Left renal cortex interstitium (tissue), 4 donors: ENCODE data around the gene TM9SF4. TPM values are rescaled to one million over a fixed set of nuclear protein-coding genes. Genes with fewer than 3 reads are reported as not detected.

Source experiments
- DNase-seq, 4 donors: peaks; one replicate each; pipeline ENCODE4 v3.0.0-alpha.2; 2013; ENCODE audit warnings: low read depth in 4 of 4, low spot score in 2 of 4, missing footprints in 1 of 4
- polyA plus RNA-seq, 4 donors: library from polyadenylated mRNA; unstranded; fragments of 120-200 nt; gene quantifications; one replicate each; pipeline ENCODE4 v1.2.1, GENCODE V29; 2013; ENCODE audit not compliant: insufficient read length in 4 of 4

Gene TM9SF4, protein sequence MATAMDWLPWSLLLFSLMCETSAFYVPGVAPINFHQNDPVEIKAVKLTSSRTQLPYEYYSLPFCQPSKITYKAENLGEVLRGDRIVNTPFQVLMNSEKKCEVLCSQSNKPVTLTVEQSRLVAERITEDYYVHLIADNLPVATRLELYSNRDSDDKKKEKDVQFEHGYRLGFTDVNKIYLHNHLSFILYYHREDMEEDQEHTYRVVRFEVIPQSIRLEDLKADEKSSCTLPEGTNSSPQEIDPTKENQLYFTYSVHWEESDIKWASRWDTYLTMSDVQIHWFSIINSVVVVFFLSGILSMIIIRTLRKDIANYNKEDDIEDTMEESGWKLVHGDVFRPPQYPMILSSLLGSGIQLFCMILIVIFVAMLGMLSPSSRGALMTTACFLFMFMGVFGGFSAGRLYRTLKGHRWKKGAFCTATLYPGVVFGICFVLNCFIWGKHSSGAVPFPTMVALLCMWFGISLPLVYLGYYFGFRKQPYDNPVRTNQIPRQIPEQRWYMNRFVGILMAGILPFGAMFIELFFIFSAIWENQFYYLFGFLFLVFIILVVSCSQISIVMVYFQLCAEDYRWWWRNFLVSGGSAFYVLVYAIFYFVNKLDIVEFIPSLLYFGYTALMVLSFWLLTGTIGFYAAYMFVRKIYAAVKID
- polyA plus RNA-seq, result 10 to 100 TPM; 66.7 to 72.9 (median 69.4) TPM

DNA sequence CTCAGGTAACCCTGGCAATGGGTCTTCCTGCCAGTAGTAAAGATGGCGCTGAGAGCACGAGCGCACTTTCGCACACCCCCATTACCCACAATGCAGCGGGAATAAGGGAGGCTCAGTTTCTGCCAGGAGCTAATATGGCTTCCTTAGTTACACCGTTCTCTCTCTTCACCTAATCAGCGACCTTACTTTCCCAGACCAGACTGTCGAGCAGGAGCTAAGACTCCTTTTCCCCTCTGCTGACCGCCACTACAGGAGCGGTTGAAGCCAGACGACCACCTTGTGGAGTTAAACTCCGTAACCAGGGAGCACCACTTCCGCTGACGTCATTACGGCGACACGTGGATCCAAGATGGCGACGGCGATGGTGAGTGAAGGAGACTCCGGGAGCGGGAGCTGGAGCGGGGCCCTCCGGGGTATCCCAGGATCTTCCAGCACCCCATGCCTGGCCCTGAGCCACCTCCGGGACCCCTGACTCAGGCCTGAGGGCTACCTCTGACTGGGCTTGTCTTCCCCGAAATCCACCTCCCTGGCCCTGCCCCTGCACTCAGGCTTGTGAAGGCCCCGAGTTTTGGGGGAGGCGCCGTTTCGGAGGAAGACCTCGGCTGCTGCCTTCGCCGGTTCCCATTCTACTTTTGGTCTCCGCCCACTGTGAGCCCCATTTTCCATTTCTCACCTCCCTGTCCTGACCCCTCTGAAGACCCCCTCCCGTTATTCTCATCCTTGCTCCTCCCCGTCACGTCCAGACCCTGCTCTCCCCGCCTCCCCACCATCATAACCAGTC, at the start of gene TM9SF4:
TM9SF4 (plus strand) TSS at position 323 of the 781 bp plus-strand sequence; CDS start at position 350, 27 bp downstream.
- DNase-seq, result peak; percentile 97 to 98 (median 98)

DNA sequence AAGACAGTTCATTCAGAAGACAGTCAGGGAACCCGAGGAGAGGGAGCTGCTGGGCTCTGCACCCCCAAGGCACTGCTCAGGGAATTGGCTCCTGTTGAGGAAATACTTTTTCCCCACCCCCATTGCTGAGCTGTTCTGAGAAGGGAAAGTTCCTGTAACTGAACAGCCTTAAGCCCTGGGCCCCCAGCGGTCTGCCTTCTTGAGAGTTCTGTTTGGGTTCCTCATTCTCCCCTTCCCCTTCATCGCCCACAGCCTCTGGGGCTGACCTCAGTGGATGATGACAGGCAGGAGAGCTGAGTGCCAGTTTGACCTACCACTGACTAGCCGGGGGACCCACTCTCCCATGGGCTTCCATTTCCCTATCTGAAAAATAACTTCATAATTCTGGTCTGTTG, 46.7 kb upstream of the TM9SF4 start:
- no peak for DNase-seq

DNA sequence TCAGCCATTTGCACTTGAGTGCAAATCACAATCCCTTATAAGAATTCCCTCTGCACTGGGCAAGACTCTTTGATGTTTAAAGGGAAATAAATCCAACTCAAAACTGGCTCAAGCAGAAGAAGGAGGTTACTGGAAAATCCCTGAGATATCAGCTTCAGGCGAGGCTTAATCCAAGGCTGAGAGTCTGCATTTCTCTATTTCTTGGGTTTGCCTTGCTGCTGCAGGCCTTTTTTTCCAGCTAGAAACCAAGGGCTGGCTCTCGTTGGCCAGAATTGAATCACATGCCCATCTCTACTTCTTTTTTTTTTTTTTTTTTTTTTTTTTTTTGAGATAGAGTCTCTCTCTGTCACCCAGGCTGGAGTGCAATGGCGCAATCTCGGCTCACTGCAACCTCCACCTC, 45.8 kb upstream of the TM9SF4 start:
- DNase-seq, result no peak

DNA sequence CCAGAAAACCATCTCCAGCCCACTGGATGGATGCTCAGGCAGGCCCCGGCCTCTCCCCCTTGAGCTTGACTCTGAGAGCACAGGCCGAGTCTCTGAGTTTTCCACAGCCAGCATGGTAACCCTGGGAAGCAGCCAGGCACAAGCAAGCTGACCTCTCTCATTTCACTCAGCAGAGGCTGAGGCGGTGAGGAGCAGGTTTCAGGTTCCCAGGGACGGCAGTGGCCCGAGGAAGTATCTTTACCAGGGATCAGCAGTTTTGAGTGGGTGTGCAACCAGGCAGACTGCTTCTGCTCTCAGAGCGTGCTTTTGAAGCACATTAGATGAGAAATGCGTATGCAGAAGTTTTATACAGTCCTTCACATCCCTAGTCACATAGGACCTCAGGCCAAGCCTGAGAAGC, 44.8 kb upstream of the TM9SF4 start:
- peak in 2 of 4 donors; percentile 32 to 37 for DNase-seq

DNA sequence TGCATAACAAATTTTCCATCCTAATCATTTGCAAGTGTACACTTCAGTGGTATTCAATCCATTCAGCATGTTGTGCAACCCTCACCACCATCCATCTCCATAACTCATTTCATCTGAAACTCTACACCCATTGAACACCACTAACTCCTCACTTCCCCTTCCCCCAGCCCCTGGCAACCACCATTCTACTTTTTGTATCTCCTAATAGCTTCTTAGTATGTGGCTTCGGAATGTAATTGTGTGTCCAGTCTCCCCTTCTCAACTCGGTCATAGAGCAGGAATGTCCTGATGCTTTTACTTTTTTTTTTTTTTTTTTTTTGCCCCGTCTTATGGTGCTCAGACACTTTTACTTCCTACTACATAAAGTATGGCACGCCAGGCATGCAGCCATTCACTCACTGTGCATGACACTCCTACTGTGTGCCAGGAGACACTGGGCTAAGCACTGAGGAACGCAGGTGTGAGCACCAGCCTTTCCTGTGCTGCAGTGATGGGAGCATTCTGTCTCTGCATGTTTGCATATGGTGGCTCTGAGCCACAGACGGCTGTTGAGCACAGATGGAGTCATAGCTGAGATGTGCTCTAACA, 42.2 kb upstream of the TM9SF4 start:
- no peak for DNase-seq

DNA sequence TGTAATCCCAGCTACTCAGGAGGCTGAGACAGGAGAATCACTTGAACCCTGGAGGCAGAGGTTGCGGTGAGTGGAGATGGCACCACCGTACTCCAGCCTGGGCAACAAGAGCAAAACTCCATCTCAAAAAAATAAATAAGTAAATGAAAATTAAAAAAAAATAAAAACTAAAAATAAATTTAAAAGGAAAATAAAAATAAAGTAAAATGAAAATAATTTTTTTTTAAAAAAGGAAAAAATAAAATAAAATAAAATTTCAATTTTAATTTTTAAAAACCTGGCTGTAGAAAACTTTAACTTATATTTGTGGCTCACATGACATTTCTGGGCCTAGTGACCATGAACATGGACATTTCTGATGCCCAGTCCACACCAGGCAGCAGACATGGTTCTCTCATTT, 41.3 kb upstream of the TM9SF4 start:
- DNase-seq, result no peak

DNA sequence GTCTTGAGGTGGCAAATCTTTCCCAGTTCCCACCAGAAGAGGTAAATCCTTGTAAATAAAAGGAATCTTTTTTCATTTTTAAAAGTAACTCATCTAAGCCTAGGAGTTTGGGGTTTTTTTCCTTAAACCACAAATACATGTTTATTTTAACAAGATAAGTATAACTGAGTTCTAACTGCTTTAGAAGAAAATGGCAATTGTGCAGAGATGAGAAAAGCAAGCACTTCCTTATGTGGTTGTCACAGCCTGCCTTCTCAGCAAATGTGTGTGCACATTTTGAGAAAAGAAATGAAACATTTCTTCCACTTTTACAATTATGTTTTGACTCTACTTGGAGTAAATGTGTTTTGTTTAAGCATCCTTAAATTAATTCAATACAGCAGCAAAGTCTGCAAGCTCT, 39.8 kb upstream of the TM9SF4 start:
- DNase-seq, result no peak

DNA sequence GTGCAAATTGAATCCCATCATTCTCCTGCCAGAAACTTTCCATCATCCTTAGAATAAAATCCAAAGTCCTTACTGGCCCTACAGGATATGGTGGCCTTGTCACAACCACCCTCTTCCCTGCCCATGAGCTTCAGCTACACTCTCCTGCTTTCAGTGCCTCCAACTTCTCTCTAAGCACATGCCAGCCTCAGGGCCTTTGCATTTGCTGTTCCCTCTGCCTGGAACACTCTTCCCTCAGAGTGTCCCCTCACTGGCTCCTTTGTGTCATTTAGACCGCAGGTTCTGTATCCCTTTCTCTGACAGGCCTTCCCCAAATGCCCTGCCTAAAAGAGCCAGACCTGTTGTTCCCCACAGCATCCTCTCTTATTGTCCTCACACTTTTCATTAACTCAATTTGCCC, 39.2 kb upstream of the TM9SF4 start:
- DNase-seq, result no peak

DNA sequence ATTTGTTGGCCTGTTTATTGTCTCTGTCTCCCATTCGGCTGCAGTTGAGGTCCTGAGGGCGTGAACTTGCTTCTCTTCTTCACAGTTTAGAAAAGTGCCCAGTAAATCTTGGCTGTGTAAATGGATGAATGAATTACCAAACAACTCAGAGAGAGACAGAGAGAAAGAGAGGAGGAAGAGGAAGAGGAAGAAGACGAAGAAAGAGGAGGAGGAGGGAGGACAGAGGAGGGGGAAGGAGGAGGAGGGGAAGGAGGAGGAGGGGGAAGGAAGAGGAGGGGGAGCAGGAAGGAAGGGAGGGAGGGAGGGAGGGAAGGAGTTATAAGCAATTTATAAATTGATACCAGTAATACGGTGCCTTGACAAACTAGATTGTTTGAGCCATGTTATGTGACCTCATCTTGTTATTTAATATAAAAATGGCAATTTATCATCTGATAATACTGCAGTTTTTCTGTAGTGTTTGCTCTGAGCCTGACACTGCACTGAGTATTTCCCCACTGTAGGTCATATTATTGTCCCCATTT, 38.8 kb upstream of the TM9SF4 start:
- DNase-seq, result no peak

DNA sequence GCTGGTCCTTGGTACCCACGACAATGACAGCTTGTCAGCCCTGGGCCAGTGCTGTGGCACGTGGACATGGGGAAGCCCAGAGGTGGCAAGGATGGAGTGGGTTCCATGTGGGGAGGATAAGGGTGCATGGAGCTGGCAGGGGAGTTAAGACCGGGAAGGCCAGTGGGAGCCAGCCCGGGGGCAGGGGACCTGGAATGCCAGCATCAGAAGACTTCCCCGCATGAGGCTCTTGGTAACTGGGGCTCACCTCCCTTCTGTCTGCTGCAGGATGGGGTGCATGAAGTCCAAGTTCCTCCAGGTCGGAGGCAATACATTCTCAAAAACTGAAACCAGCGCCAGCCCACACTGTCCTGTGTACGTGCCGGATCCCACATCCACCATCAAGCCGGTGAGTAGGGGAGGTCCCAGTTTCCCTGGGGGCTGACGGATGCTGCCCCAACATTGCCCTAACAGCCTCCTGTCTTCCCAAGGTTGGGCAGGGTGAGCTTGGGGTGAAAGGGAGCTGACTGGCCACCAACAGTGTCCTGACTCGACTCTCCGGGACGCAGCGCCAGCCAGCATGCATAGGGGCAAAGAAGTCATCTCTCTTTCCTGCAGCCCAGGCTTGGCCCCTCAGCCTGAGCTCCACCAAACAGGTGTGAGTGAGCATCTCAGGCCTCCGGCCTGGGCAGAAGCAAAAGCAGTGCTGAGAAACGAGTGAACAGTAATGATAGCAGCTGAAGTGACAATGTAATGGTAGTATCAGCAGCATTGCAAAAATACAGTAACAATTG, 37.9 kb upstream of the TM9SF4 start:
- DNase-seq, result no peak

DNA sequence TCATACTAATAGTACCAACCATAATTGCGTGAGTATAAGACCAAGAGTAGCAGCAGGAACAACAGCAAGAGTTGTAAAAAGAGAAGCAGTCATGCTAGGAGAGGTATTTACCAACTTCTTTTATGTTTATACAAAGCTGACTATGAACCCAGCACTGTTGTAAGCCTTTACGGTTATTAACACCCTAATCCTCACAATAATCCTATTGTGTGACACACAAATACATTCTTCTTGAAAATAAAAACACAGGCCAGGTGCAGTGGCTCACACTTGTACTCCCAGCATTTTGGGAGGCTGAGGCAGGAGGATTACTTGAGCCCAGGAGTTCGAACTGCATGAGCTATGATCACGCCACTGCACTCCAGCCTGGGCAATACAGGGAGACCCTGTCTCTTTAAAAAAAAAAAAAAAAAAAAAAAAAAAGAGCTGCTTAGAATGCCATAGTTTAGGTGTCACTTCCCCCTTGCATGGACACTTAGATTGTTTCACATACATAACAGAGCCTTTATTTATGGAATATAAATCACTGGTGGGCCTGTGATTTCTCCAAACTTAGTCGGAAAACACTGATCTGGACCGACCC, 37.3 kb upstream of the TM9SF4 start:
- DNase-seq, result no peak

DNA sequence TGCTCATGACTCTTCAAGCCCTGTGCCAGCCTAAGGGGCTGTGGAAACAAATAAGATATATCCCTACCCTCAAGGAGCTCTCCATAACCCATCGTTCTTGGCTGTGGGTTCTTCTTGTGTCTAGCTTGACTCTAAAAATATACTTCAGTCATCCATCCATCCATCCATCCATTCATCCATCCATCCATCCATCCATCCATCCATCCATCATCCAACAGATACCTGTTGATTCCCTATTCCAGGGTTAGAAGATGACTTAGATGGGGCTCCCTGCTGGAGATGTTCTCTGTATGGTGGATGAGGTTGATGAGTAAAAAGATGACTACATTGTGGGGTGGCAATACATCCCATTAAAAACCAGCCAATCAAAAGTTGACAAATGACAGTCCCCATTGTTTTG, 34.0 kb upstream of the TM9SF4 start:
- DNase-seq, result no peak

DNA sequence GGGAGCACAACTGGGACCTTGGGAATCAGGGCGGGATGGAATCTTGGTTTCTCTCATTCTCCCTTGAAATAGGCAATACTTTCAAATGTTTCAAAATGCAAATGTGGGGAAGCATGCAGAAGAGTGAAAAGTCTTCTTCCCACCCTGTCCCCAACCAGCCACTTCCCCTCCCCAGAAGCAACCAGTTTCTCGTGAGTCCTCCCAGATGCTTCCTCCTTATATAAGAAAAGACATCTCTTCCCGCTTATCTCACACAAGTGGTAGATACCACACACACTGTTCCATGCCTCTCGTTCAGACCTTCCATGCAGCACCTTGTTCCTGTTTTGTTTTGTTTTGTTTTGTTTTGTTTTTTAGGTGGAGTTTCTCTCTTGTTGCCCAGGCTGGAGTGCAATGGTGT, 32.3 kb upstream of the TM9SF4 start:
- DNase-seq, result no peak

DNA sequence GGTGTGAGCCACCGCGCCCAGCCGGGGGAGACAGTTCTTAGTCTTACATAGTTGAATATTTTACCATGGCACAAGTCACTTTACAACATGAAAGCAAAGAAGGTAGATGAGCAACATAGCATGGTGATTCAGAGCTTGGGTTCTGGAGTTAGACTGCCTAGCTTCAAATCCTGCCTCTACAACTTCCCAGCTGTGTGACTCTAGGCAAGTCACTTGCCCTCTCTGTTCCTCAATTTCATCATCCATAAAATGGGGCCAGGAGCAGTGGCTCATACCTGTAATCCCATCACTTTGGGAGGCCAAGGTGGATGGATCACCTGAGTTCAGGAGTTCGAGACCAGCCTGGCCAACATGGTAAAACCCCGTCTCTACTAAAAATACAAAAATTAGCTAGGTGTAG, 31.2 kb upstream of the TM9SF4 start:
- DNase-seq, result no peak

DNA sequence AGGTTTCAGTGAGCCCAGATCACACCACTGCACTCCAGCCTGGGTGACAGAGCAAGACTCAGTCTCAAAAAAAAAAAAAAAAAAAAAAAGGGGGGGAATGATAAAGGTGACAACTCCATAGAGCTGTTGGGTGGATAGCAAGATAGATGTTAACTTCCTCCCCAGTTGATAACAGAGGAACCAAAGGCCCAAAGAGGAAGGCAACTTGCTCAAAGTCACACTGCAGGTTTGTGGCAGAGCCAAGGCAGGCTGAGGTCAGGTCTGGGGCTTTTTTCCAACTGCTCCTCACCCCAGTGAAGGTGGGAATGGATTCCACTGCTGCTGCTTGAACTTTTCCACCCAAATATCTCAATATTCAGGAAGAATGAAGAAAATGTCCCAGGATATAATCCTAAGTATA, 30.7 kb upstream of the TM9SF4 start:
- DNase-seq, result no peak

DNA sequence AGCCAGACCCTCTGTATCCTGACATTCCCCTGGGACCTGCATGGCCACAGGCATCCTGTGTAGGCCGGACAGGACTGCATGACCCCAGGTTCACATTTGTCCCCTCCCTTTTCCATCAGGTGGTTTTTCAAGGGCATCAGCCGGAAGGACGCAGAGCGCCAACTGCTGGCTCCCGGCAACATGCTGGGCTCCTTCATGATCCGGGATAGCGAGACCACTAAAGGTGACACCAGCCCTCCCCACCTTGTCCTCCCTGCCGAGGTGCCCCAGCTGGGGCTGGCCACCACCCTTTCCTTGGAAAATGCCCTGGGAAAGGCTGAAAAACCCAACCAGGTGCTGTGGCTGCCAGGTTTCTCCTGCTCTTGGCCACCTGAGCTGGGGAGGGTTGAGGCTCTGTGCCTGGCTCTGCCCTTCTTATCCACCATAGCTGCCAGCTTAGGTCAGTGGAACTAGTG, 29.8 kb upstream of the TM9SF4 start:
- DNase-seq, result no peak

DNA sequence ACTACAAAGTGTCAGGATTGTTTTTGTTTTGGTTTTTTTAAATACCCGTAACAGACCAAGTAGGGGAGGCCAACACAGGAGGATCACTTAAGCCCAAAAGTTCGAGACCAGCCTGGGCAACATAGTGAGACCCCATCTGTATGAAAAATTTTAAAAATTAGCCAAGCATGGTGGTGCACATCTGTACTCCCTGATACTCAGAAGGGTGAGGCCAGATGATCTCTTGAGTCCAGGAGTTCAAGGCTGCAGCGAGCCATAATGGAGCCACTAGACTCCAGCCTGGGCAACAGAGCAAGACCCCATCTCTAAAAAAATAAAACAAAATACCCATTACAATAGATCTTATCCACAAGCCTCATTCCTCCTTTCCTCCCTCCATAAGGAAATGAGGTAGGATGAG, 28.7 kb upstream of the TM9SF4 start:
- DNase-seq, result no peak

DNA sequence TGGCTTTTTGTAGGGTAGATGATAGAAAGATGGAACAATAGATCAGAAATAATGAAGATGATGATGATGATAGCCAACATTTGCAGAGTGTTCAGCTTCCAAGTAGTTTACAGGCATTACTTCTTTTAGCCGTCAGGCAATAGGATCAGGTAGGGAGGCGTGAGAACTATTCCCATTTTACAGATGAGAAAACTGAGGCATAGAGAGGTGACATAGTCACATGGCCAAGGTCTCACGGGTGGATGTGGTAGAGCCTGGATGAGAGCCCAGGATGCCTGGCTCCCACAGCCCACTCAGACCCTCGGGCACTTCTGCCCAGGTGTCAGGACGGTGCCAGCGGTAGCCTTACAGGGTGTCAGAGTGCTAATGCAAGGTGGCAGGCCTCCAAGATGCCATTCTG, 26.0 kb upstream of the TM9SF4 start:
- DNase-seq, result no peak

DNA sequence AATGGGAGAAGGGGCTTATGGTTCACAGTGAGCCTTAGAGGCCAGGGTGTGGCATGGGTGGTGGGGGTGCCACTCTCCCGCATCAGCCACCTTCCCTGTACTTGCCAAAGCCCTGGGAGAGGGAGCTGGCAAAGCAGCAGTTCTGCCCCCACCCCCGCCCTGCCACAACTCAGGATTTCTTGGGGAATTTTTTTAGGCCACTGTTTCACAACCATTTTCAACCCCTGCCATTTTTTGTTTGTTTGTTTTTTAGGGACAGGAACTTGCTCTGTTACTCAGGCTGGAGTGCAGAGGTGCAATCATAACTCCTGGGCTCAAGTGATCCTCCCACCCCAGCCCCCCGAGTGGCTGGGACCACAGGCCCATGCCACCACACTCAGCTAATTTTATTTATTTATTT, 22.4 kb upstream of the TM9SF4 start:
- no peak for DNase-seq

DNA sequence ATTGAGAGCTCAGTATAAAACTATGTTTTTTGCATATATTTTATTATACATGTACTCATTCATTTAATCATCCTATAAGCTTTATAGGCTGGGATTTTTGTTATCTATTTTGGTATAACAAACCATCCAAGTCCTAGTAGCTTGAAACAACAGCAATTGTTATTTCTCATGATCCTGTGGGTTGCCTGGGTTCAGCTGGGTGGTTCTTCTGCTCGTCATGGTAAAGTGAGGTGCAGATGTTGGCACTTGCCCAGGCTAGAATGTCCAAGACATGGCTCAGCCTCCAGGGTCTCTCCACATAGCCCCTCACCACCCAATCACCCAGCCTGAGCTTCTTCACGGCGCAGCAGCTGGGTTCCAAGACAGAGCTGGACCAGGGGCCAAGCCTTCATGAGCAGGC, 20.8 kb upstream of the TM9SF4 start:
- no peak for DNase-seq
